Lung (tissue), 12 donors: ENCODE measurements around the gene MYO18A. TPM values are rescaled to one million over a fixed set of nuclear protein-coding genes. Genes with fewer than 3 reads are reported as not detected.

ENCODE experiments used
- ATAC-seq: fragments of 200-7000 bp; cut with Tn5 transposase; one replicate; pipeline ENCODE4 v1.9.1; 2020; ENCODE audit warnings: moderate number of reproducible peaks; ENCODE audit not compliant: insufficient read depth, low FRiP score
- DNase-seq, 3 donors: peaks; one replicate each; pipeline ENCODE4 v3.0.0-alpha.2; 2013 to 2017
- H3K27ac ChIP-seq, 2 donors: one replicate each; pipeline ENCODE4 v1.5.1; 2013; ENCODE audit warnings: mild to moderate bottlenecking in 2 of 2, moderate library complexity in 2 of 2, control low read depth in 1 of 2, inconsistent platforms in 1 of 2, low read depth in 1 of 2, low read length in 1 of 2
- H3K27me3 ChIP-seq, 3 donors: one replicate each; pipeline ENCODE4 v1.5.1; 2013; ENCODE audit warnings: low read length in 2 of 3; ENCODE audit not compliant: control insufficient read depth in 3 of 3, insufficient read depth in 3 of 3
- H3K36me3 ChIP-seq, 4 donors: one replicate each; pipeline ENCODE4 v1.5.1; 2013; ENCODE audit warnings: low read length in 4 of 4, mild to moderate bottlenecking in 1 of 4, moderate library complexity in 1 of 4; ENCODE audit not compliant: control insufficient read depth in 4 of 4, insufficient read depth in 4 of 4
- H3K4me1 ChIP-seq, 5 donors: one replicate each; pipeline ENCODE4 v1.5.1; 2013; ENCODE audit warnings: low read length in 5 of 5, mild to moderate bottlenecking in 2 of 5, moderate library complexity in 1 of 5; ENCODE audit not compliant: control insufficient read depth in 5 of 5, insufficient read depth in 5 of 5
- H3K4me3 ChIP-seq: one replicate; pipeline ENCODE4 v1.5.1; 2013; ENCODE audit warnings: mild to moderate bottlenecking, control low read depth, moderate library complexity
- H3K9ac ChIP-seq, 2 donors: one replicate each; pipeline ENCODE4 v1.5.1; 2013; ENCODE audit warnings: low read length in 2 of 2, control low read depth in 1 of 2; ENCODE audit not compliant: insufficient read depth in 1 of 2
- H3K9me3 ChIP-seq, 4 donors: one replicate each; pipeline ENCODE4 v1.5.1; 2013; ENCODE audit warnings: low read length in 3 of 4, mild to moderate bottlenecking in 1 of 4, moderate library complexity in 1 of 4; ENCODE audit not compliant: control insufficient read depth in 4 of 4, insufficient read depth in 3 of 4
- CTCF ChIP-seq: IDR thresholded peaks from 2 replicates; pipeline ENCODE4 v1.5.1; 2012; ENCODE audit warnings: mild to moderate bottlenecking; ENCODE audit errors: control extremely low read depth, extremely low read depth
- WGBS, 2 donors: extraction: QIAGEN DNeasy Blood & Tissue Kit; methylation state at CpG; one replicate each; pipeline ENCODE4 v1.1.7; 2013; 5-methylcytosine and 5-hydroxymethylcytosine counted together
- polyA plus RNA-seq, 2 donors: library from polyadenylated mRNA; stranded (reverse); fragments of 200-250 nt; gene quantifications; one replicate each; pipeline ENCODE4 v1.2.1, GENCODE V29; 2013
- total RNA-seq, 2 donors: library from RNA; depleted of rRNA in 1 of 2; stranded (reverse); fragments of >200 nt in 1 of 2; gene quantifications; one replicate each; pipeline ENCODE4 v1.2.1, GENCODE V29; 2014 to 2021
- donor health status: control.
- donor health status: control.
- donor health status: Bipolar disorder and iron deficiency.
- donor health status: healthy.
- donor health status: DM: yes; HTN: yes; CAD: no.

The MYO18A gene
- total and polyA plus RNA-seq, 4 donors, result 19.0 to 65.2 (median 49.3) TPM

- H3K9ac ChIP-seq, result no peak overlapping the region
- no peak overlapping the region for H3K27ac ChIP-seq
- H3K4me3 ChIP-seq, result no peak overlapping the region
- peaks cover 0 to 2% (median 0%) of the 10 kb centered on the region in 3 donors for H3K27me3 ChIP-seq
- WGBS, 2 donors, result 69 to 83% methylated on average over 10 of the region's 10 CpGs
- TF ChIP-seq CTCF, result no peak
- DNase-seq (no peak), ATAC-seq (no peak)
- H3K4me1 ChIP-seq, result no peaks in the 10 kb centered on the region
- H3K9me3 ChIP-seq, result no peaks in the 10 kb centered on the region
- H3K36me3 ChIP-seq, result no peaks in the 10 kb centered on the region
Measured at GRCh38 chr17:29048440-29049368, 131.5 kb downstream of the MYO18A start.

- Histone ChIP-seq H3K27ac (no peak overlapping the region), H3K9ac (no peak overlapping the region), H3K27me3 (peaks cover 0 to 2% (median 0%) of the 10 kb centered on the region in 3 donors), H3K9me3 (no peaks in the 10 kb centered on the region), H3K4me1 (peaks cover 0 to 12% (median 6%) of the 10 kb centered on the region in 5 donors), H3K4me3 (no peak overlapping the region), H3K36me3 (no peaks in the 10 kb centered on the region)
- no peak for DNase-seq
- no peak for TF ChIP-seq CTCF
- ATAC-seq, result no peak
- WGBS, 2 donors, result 76 to 84% methylated on average over 5 of the region's 5 CpGs
Measured at GRCh38 chr17:29046473-29046839, 133.7 kb downstream of the MYO18A start.

- TF ChIP-seq CTCF, result no peak
- H3K4me3 ChIP-seq, result no peak overlapping the region
- H3K36me3 ChIP-seq, result no peaks in the 10 kb centered on the region
- H3K27ac ChIP-seq, result no peak overlapping the region
- DNase-seq (no peak), ATAC-seq (no peak)
- 65 to 66% methylated on average over 7 of the region's 7 CpGs for WGBS, 2 donors
- H3K9ac ChIP-seq, result no peak overlapping the region
- no peaks in the 10 kb centered on the region for H3K9me3 ChIP-seq
- H3K27me3 ChIP-seq, result peaks cover 0 to 2% (median 0%) of the 10 kb centered on the region in 3 donors
- peaks cover 0 to 12% (median 6%) of the 10 kb centered on the region in 5 donors for H3K4me1 ChIP-seq
Measured at GRCh38 chr17:29045734-29046472, 134.3 kb downstream of the MYO18A start.
